Left lung (tissue), 10 donors: Measurements from ENCODE around the gene TRPV4. TPM values are rescaled to one million over a fixed set of nuclear protein-coding genes. Genes with fewer than 3 reads are reported as not detected.

Experiments
- ATAC-seq: fragments of 200-7000 bp; cut with Tn5 transposase; one replicate; pipeline ENCODE4 v1.9.1; 2020; ENCODE audit warnings: moderate library complexity
- DNase-seq, 4 donors: peaks; one replicate each; pipeline ENCODE4 v3.0.0-alpha.2; 2013 to 2020
- H3K27ac ChIP-seq, 2 donors: fragments of 200-600 bp; sonication (generic) in 1 of 2; one replicate each; pipeline versions ENCODE4 v1.5.0 to v1.8.0; 2020 to 2021
- H3K27me3 ChIP-seq, 2 donors: fragments of 200-600 bp; sonication (generic) in 1 of 2; one replicate each; pipeline versions ENCODE4 v1.5.0 to v1.8.0; 2020 to 2021
- H3K36me3 ChIP-seq, 2 donors: fragments of 200-600 bp; sonication (generic) in 1 of 2; one replicate each; pipeline versions ENCODE4 v1.5.0 to v1.8.0; 2020 to 2021
- H3K4me1 ChIP-seq, 2 donors: fragments of 200-600 bp; one replicate each; pipeline ENCODE4 v1.8.0; 2021
- H3K4me3 ChIP-seq, 2 donors: fragments of 200-600 bp; sonication (generic) in 1 of 2; one replicate each; pipeline versions ENCODE4 v1.5.0 to v1.8.0; 2020 to 2021; ENCODE audit warnings: mild to moderate bottlenecking in 1 of 2
- H3K9me3 ChIP-seq, 2 donors: fragments of 200-600 bp; sonication (generic) in 1 of 2; one replicate each; pipeline versions ENCODE4 v1.5.0 to v1.8.0; 2020 to 2021
- CTCF ChIP-seq, 2 donors: fragments of 200-600 bp; sonication (generic) in 1 of 2; IDR thresholded peaks; one replicate each; pipeline versions ENCODE4 v1.5.0 to v1.8.0; 2021; ENCODE audit warnings: antibody characterized with exemption in 2 of 2
- intact Hi-C, 2 donors: fragments of 100-400 bp; cut with DNase I; formaldehyde crosslinking; loops; one replicate each; pipeline versions ENCODE4 v1.11.2 to v1.14.2; 2022
- polyA plus RNA-seq, 6 donors: library from polyadenylated mRNA; unstranded; fragments of 120-200 nt; gene quantifications; one replicate each; pipeline ENCODE4 v1.2.1, GENCODE V29; 2013; ENCODE audit not compliant: insufficient read length in 6 of 6
- total RNA-seq, 2 donors: library from RNA; stranded (reverse); fragmentation: NEBNext Ultra II Directional; extraction: Animal tissue kit (Norgen Biotek cat#: 25700); gene quantifications; one replicate each; pipeline ENCODE4 v1.2.1, GENCODE V29; 2021
- donor health status: DM: no; HTN: yes; CAD: no.
- donor health status: DM: no; HTN: no; CAD: no.

Gene TRPV4
- total and polyA plus RNA-seq, 8 donors, result 2.2 to 3.7 (median 3.2) TPM

- no peaks in the 10 kb centered on the region for H3K9me3 ChIP-seq
- TF ChIP-seq CTCF (IDR thresholded peaks at IDR 0.05), result no peak
- ATAC-seq (no peak), DNase-seq (no peak)
- H3K4me3 ChIP-seq, result no peak overlapping the region
- H3K27ac ChIP-seq, result no peak overlapping the region
- intact Hi-C loops, result no loop called here
- peaks cover 0 to 3% of the 10 kb centered on the region in 2 donors for H3K4me1 ChIP-seq
- H3K36me3 ChIP-seq, result no peaks in the 10 kb centered on the region
- H3K27me3 ChIP-seq, result peaks cover 0 to 23% of the 10 kb centered on the region in 2 donors
Measured at GRCh38 chr12:109818253-109818652, 14.9 kb downstream of the TRPV4 start.

- Histone ChIP-seq H3K27me3 (peaks cover 0 to 23% of the 10 kb centered on the region in 2 donors), H3K36me3 (no peaks in the 10 kb centered on the region), H3K4me3 (no peak overlapping the region), H3K27ac (no peak overlapping the region), H3K9me3 (no peaks in the 10 kb centered on the region), H3K4me1 (peaks cover 0 to 3% of the 10 kb centered on the region in 2 donors)
- peak in 1 of 4 donors; percentile 31 for DNase-seq
- intact Hi-C loops, result no loop called here
- ATAC-seq, result no peak
- TF ChIP-seq CTCF (IDR thresholded peaks at IDR 0.05), result no peak
Measured at GRCh38 chr12:109817627-109818231, 15.5 kb downstream of the TRPV4 start.

- Histone ChIP-seq H3K27ac (no peak overlapping the region), H3K9me3 (no peaks in the 10 kb centered on the region), H3K36me3 (no peaks in the 10 kb centered on the region), H3K4me1 (peaks cover 0 to 3% of the 10 kb centered on the region in 2 donors), H3K4me3 (no peak overlapping the region), H3K27me3 (peaks cover 0 to 23% of the 10 kb centered on the region in 2 donors)
- no peak for DNase-seq
- no peak for TF ChIP-seq CTCF (IDR thresholded peaks at IDR 0.05)
- intact Hi-C loops, result no loop called here
- ATAC-seq, result no peak
Measured at GRCh38 chr12:109816870-109817269, 16.3 kb downstream of the TRPV4 start.

GRCh38 chr12:109815757-109816617 lies 17.2 kb downstream of the TRPV4 start:
- Histone ChIP-seq H3K27me3 (peaks cover 0 to 22% of the 10 kb centered on the region in 2 donors), H3K36me3 (no peaks in the 10 kb centered on the region), H3K27ac (no peak overlapping the region), H3K4me1 (peaks cover 0 to 3% of the 10 kb centered on the region in 2 donors), H3K4me3 (no peak overlapping the region), H3K9me3 (no peaks in the 10 kb centered on the region)
- ATAC-seq (no peak), DNase-seq (peak in 1 of 4 donors; percentile 20)
- intact Hi-C loops, result no loop called here
- no peak for TF ChIP-seq CTCF (IDR thresholded peaks at IDR 0.05)

- no peak overlapping the region for H3K27ac ChIP-seq
- intact Hi-C loops, result no loop called here
- H3K4me1 ChIP-seq, result peaks cover 0 to 3% of the 10 kb centered on the region in 2 donors
- no peaks in the 10 kb centered on the region for H3K9me3 ChIP-seq
- no peak overlapping the region for H3K4me3 ChIP-seq
- DNase-seq (peak in 1 of 4 donors; percentile 28), ATAC-seq (no peak)
- H3K36me3 ChIP-seq, result no peaks in the 10 kb centered on the region
- H3K27me3 ChIP-seq, result peaks cover 0 to 14% of the 10 kb centered on the region in 2 donors
- TF ChIP-seq CTCF (IDR thresholded peaks at IDR 0.05), result no peak
Measured at GRCh38 chr12:109815225-109815624, 18.0 kb downstream of the TRPV4 start.
